Limb (tissue), 2 donors: Measurements from ENCODE around the gene LRPAP1.
"Not testable (repeated sequence)": the region's sequence is repeated elsewhere in the genome, so short reads cannot be mapped to it uniquely, and the experiment has no call there.

Experiments
- DNase-seq, 2 donors: peaks; one replicate each; pipeline ENCODE4 v3.0.0-alpha.2; 2016; ENCODE audit errors: extremely low spot score in 2 of 2

LRPAP1 gene, protein sequence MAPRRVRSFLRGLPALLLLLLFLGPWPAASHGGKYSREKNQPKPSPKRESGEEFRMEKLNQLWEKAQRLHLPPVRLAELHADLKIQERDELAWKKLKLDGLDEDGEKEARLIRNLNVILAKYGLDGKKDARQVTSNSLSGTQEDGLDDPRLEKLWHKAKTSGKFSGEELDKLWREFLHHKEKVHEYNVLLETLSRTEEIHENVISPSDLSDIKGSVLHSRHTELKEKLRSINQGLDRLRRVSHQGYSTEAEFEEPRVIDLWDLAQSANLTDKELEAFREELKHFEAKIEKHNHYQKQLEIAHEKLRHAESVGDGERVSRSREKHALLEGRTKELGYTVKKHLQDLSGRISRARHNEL

GRCh38 chr4:3531879-3532750 is at the start of gene LRPAP1:
Gene LRPAP1 (minus strand): TSS chr4:3532422. CDS start chr4:3532412, 10 bp downstream.
- DNase-seq: peak; percentile 94 to 97

DNA sequence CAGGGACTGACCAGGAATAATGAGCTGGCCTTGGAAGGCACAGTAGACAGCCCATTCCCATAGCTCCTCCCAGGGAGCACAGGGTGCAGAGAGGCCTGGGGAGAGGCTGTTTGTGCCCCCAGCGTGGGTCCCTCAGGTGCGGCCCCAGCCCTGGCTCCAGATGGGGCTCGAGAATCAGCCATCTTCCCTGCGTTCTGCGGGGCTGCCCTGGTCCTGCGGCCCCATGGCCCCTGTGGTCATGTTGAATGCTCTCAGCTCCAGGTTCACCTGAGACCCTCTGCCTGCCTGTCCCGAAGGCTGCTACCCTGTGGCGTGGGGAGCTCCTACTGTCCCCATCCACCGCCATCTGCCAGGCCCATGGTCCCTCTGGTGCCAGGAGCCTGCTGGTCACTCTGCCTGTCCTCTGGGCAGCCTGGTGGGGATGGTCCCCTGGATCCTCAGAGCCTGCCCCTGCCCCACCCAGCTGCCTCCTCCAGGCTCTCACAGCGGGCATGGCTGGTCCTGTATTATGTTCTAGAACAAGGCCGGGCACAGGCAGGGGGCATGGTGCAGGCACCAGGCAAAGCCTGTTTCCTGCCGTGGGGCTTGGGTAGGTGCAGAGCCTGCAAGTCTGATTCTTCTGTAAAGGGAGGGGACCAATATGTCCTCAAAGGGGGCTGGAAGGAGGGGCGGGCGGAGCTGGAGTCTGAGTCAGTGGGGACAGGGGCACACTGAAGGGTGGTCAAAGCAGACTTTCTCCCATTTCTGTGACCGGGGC is 49.3 kb upstream of the LRPAP1 start:
- not testable (repeated sequence) for DNase-seq

- not testable (repeated sequence) for DNase-seq
Observed at GRCh38 chr4:3580859-3581258, 48.6 kb upstream of the LRPAP1 start.

DNA sequence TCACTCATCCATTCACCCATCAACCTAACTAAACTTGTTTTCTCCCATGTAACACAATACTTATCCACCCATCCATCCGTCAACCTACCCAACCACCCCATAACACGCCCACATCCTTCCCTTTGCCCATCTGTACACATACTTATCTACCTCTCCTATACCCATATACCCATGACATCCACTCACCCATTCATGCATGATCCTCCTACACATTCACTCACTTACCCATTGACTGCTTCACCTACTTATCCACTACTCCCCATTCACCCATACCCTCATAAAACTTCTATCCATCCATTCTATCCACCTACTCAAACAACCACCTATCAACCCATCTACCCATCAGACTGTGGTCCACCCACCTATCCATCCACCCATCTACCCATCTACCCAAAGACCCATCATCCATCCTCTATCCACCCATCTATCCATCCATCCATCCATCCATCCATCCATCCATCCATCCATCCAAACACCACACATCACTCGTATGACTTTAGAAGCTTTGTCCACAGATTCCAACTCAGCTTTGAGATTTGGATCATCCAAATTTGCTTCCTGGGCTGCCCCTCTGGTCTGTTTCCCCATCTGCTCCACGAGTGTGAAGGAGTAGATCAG is 46.4 kb upstream of the LRPAP1 start:
- DNase-seq: not testable (repeated sequence)

DNA sequence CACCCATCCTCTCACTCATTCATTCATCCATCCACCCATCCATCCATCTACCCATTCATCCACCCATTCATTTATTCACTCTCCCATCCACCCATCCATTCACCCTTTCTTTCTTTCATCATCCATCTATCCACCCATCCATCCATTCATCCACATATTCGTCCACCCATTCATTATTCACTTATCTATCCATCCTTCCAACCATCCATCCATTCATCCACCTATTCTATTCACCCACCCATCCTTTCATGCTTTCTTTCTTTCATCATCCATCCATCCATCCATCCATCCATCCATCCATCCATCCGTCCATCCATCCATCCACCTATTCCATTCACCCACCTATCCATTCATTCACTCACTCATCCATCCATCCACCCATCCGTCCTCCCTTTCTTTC is 45.8 kb upstream of the LRPAP1 start:
- DNase-seq: not testable (repeated sequence)

DNA sequence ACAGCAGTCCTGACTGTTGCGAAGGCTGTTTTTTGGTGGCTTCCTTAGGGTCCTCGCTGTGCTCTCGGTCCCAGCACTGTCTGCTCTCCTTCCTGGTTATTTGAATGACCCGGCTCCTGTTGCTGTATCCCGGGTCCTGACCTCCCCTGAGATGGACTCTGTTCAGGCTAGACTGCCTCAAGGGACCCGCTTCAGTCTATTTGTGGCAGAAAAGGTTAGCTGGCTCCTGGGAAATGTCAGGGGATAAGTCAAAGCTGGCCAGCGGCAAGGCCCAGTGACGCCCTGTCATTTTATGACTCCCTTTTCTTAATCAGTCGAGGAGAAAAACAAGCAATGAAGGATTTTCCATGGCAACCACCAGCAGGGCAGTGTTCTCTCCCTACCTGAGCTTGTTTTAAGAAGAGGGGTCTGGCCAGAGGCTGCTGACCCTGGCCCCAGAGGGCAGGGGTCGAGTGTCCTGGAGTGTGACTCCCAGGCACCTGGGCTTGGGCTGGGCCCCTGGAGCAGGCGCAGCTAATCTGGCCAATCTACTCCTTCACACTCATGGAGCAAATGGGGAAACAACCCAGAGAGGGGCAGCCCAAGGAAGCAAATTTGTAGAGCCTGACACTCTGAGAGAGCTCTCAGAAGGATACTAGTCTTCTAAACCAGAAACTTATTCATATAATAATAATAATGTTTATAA is 45.1 kb upstream of the LRPAP1 start:
- DNase-seq: not testable (repeated sequence)

- not testable (repeated sequence) for DNase-seq
Observed at GRCh38 chr4:3576533-3577207, 44.4 kb upstream of the LRPAP1 start.

DNA sequence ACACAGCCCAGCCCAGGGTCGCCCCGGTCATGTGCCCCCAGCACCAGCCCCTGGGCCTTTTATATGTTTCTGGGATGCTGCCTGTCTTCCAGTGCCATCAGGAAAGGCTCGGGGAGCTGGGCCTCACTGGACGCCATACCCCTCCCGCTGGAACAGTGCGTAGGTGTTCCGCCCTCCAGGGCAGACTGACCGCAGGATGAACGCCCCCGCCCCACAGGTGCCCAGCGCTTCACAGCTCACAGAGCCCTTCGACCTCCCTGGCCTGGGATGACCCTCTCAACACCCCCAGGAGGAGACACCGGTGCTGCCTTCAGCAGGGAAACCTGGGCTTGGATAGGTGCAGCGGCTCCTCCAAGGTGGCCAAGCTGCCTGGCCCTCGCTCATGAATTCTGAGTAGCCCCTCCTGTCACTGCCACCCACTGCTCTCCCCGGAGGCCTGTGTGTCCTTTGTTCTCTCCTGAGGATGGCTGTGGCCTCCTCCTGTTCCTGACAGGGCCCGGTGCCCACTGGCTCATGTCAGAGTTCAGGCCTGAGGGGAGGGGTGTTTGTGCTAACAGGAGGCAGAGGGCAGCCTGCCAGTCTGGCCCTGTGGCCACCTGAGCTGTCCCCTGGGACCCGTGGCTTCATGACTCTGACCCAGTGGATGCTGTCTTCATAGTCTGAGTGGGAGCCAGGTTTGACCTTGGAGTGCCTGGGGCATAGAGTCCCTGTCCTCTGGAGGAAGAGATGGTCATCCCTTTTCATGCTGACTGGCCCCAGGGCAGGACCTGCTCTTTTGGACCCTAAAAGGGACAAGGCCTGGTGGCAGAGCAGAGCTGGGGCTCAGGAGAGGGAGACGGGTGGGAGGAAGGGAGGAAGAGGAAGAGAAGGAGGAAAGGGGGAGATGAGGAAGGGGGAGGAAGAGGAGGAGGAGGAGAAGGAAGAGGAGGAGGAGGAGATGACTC is 43.5 kb upstream of the LRPAP1 start:
- not testable (repeated sequence) for DNase-seq

- DNase-seq: not testable (repeated sequence)
Observed at GRCh38 chr4:3574865-3575264, 42.6 kb upstream of the LRPAP1 start.

- DNase-seq: not testable (repeated sequence)
Observed at GRCh38 chr4:3574346-3574745, 42.1 kb upstream of the LRPAP1 start.

DNA sequence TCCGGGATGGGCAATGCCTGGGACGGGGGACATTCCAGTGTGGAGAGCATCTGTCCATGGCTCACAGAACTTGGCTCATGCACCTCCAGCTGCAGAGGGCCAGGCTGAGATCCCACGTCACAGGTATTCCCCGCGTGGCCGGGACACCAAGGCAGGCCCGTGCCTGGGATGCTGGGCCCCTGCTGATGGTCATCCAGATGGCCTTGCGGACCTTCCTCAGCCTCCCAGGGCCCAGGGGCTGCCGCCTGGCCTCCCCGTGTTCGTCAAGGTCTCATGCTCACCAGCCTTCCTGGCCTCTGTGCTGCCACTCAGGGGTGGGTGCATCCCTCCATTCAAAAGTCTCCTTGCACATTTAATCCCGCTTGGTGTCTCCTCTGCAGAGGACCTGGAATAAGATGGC is 40.9 kb upstream of the LRPAP1 start:
- no peak for DNase-seq

- no peak for DNase-seq
Observed at GRCh38 chr4:3572363-3572762, 40.1 kb upstream of the LRPAP1 start.

DNA sequence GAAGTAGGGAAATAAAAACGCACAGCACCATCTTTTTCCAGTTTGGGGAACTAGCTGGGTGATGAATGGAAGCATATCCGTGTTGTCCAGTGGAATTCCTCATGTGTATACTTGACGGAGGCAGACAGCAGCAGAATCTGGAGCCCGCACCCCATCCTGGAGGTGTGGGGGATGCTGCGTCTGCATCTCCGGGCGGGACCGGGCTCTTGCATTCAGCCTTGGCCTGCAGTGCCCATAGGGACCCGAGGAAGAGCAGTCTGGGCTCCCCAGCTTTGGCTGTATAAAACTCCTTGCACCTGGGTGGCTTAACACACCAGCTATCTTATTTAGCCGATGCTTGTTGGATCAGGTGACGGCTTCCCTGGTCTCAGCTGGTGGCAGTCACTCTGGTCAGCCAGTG is 39.7 kb upstream of the LRPAP1 start:
- DNase-seq: no peak

DNA sequence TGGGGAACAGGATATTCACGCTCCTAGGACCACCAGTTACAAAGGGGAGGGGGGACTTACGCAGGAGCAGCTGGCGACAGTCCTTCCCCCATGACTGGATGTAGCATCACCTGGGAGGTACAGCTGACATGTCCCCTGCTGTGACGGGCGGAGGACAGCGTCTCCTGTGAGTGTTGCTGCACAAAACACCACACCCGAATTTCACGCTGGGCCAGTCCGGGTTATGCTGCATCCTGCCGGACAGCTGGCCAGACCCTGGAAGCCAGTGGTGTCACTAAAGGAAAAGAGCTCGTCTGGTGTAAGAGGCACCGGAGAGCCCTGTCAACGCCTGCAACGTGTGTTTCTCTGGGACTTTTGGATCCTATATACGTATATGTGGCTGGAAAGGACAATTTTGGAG is 38.7 kb upstream of the LRPAP1 start:
- DNase-seq: not testable (repeated sequence)

DNA sequence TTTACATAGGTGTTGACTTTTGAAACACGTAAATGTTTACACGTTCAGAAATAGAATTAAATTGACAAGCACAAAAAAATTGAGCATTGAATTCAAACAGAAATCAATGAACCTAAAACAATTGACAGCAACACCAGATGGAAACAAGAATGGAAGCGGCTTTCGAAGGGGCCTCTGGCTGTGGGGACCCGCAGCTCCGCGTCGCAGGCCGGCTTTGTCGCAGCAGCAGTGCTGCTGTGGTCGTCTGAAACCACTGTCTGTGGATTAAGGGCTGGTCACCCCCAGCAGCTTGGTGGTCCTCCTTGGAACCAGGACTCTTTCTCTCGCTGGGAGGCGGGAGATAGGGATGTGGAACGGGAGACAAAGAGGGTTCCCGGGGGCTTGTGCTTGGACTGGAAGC is 37.4 kb upstream of the LRPAP1 start:
- DNase-seq: not testable (repeated sequence)

- not testable (repeated sequence) for DNase-seq
Observed at GRCh38 chr4:3566701-3567100, 34.5 kb upstream of the LRPAP1 start.

- DNase-seq: not testable (repeated sequence)
Observed at GRCh38 chr4:3566301-3566700, 34.1 kb upstream of the LRPAP1 start.

DNA sequence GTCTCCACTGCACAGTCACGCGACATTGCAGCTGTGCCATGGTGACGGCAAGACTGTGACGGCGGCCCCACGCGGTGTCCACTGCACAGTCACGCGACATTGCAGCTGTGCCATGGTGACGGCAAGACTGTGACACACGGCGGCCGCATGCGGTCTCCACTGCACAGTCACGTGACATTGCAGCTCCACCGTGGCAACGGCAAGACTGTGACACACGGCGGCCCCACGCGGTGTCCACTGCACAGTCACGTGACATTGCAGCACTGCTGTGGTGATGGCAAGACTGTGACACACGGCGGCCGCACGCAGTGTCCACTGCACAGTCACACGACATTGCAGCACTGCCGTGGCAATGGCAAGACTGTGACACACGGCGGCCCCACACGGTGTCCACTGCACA is 32.7 kb upstream of the LRPAP1 start:
- not testable (repeated sequence) for DNase-seq

GRCh38 chr4:3563403-3563802 is 31.2 kb upstream of the LRPAP1 start:
- no peak for DNase-seq
